Keratinocyte (primary cell): Measurements from ENCODE around the gene MSI2. TPM values are rescaled to one million over a fixed set of nuclear protein-coding genes. Genes with fewer than 3 reads are reported as not detected.

Experiments used
- DNase-seq: peaks from one replicate; pipeline ENCODE4 v3.0.0-alpha.2; 2011; ENCODE audit warnings: low read depth, missing footprints, low spot score
- FAIRE-seq: peaks from 2 replicates; lab custom pipeline; 2011; peaks lifted over from hg19 to GRCh38; lab: Jason Lieb, UNC
- H2AFZ ChIP-seq: 2 replicates; pipeline ENCODE4 v1.6.0; 2012; ENCODE audit warnings: low read length, control low read depth, inconsistent platforms; ENCODE audit not compliant: control insufficient read depth
- H3K27ac ChIP-seq: 2 replicates; pipeline ENCODE4 v1.5.1; 2011; ENCODE audit warnings: low read length; ENCODE audit not compliant: control insufficient read depth, insufficient read depth
- H3K27me3 ChIP-seq: 3 replicates; pipeline ENCODE4 v1.6.0; 2011; ENCODE audit warnings: low read length; ENCODE audit not compliant: control insufficient read depth, insufficient read depth; ENCODE audit errors: extremely low read depth
- H3K36me3 ChIP-seq, 2 experiments: 2 replicates in 1 of 2; 3 replicates in 1 of 2; pipeline ENCODE4 v1.5.1; 2011; ENCODE audit warnings: low read length in 2 of 2, mild to moderate bottlenecking in 1 of 2; ENCODE audit not compliant: control insufficient read depth in 2 of 2, insufficient read depth in 2 of 2; ENCODE audit errors: extremely low read depth in 1 of 2
- H3K4me1 ChIP-seq: 3 replicates; pipeline ENCODE4 v1.5.1; 2011; ENCODE audit warnings: low read length; ENCODE audit not compliant: control insufficient read depth, insufficient read depth; ENCODE audit errors: extremely low read depth
- H3K4me2 ChIP-seq: 3 replicates; pipeline ENCODE4 v1.6.0; 2011; ENCODE audit warnings: low read depth, low read length; ENCODE audit not compliant: control insufficient read depth, insufficient read depth; ENCODE audit errors: extremely low read depth
- H3K4me3 ChIP-seq, 3 experiments: fragments of 200-600 bp in 1 of 3; sonication (generic) in 1 of 3; 2 replicates in 2 of 3; 3 replicates in 1 of 3; pipeline ENCODE4 v1.5.1; 2011 to 2016; ENCODE audit warnings: low read length in 3 of 3, mild to moderate bottlenecking in 3 of 3, control low read depth in 2 of 3, inconsistent platforms in 1 of 3, low read depth in 1 of 3, mixed read lengths in 1 of 3, mixed run types in 1 of 3, moderate library complexity in 1 of 3; ENCODE audit not compliant: control insufficient read depth in 2 of 3, insufficient read depth in 2 of 3; ENCODE audit errors: extremely low read depth in 1 of 3
- H3K79me2 ChIP-seq: 2 replicates; pipeline ENCODE4 v1.6.0; 2012; ENCODE audit warnings: low read length; ENCODE audit not compliant: control insufficient read depth, insufficient read depth
- H3K9ac ChIP-seq: 3 replicates; pipeline ENCODE4 v1.6.0; 2011; ENCODE audit warnings: low read length; ENCODE audit not compliant: control insufficient read depth, insufficient read depth; ENCODE audit errors: extremely low read depth
- H3K9me1 ChIP-seq: 3 replicates; pipeline ENCODE4 v1.6.0; 2011; ENCODE audit warnings: low read length; ENCODE audit not compliant: control insufficient read depth, insufficient read depth; ENCODE audit errors: extremely low read depth
- H3K9me3 ChIP-seq: 2 replicates; pipeline ENCODE4 v1.5.1; 2012; ENCODE audit warnings: low read depth, low read length; ENCODE audit not compliant: control insufficient read depth
- H4K20me1 ChIP-seq: 3 replicates; pipeline ENCODE4 v1.6.0; 2011; ENCODE audit warnings: low read length; ENCODE audit not compliant: control insufficient read depth, insufficient read depth; ENCODE audit errors: extremely low read depth
- EZH2 ChIP-seq: IDR thresholded peaks from one replicate; pipeline ENCODE4 v1.6.1; 2012; ENCODE audit warnings: inconsistent platforms, mild to moderate bottlenecking, low read length, moderate library complexity
- dilution Hi-C: fragments of 300-500 bp; cut with MboI; formaldehyde crosslinking; loops from one replicate; pipeline ENCODE4 v1.7.0; 2020; ENCODE audit warnings: low sequenced_read_pairs; ENCODE audit not compliant: extremely low pct_ligation_motif_present
- polyA plus RNA-seq, 5 experiments: library from polyadenylated mRNA; depleted of rRNA in 3 of 5; stranded (reverse) in 3 of 5; stranded (forward) in 1 of 5; unstranded in 1 of 5; fragments of >200 nt; gene quantifications; 1 replicate in 1 of 5; 2 replicates in 3 of 5; 3 replicates in 1 of 5; pipeline versions ENCODE4 v1.2.1 to v1.2.3, GENCODE V29; 2011 to 2012; ENCODE audit warnings: missing spikeins in 2 of 5, low read depth in 1 of 5, low replicate concordance in 1 of 5
- TF ChIP-seq, protein P1 (sequence below), 3 experiments: IDR thresholded peaks in 1 of 3; conservative IDR thresholded peaks in 1 of 3; optimal IDR thresholded peaks in 1 of 3; 2 replicates in 2 of 3; 3 replicates in 1 of 3; pipeline versions ENCODE3 to v1.5.1; 2011; ENCODE audit warnings: low read length in 3 of 3, mild to moderate bottlenecking in 3 of 3, moderate library complexity in 2 of 3, control low read depth in 1 of 3, inconsistent platforms in 1 of 3; ENCODE audit not compliant: insufficient read depth in 2 of 3; ENCODE audit errors: extremely low read depth in 1 of 3

Gene MSI2
- polyA plus RNA-seq, 1 donor (not counting 4 experiments of a cell fraction or from before 2014, with no cell fraction given): 22.3 TPM

DNA sequence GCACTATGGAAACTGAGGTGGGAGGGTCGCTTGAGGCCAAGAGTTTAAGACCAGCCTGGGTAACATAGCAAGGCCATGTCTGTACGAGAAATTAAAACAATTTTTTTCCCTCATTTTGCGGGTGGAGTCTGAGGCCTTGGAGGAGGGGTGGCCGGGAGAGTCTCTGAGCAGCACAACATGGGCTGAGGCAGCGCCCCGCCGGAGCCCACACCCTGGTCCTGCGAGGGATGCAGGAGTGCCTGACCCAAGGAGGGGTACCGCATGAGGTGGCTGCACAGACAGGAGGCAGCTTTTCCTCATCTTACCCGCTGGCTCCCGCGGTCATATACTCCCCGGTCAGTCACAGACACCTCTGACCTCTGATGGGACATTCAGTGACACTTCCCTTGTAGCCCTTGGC lies 67.7 kb downstream of the MSI2 start:
- H3K27ac ChIP-seq: no peak overlapping the region
- no peak overlapping the region for H3K9ac ChIP-seq
- no peak overlapping the region for H2AFZ ChIP-seq
- H3K4me3 ChIP-seq: no peak overlapping the region
- no peak for FAIRE-seq
- no peaks in the 10 kb centered on the region for H3K27me3 ChIP-seq
- no peaks in the 10 kb centered on the region for H3K9me1 ChIP-seq
- dilution Hi-C loops: no loop called here
- no peak for TF ChIP-seq EZH2
- TF ChIP-seq, protein P1, sequence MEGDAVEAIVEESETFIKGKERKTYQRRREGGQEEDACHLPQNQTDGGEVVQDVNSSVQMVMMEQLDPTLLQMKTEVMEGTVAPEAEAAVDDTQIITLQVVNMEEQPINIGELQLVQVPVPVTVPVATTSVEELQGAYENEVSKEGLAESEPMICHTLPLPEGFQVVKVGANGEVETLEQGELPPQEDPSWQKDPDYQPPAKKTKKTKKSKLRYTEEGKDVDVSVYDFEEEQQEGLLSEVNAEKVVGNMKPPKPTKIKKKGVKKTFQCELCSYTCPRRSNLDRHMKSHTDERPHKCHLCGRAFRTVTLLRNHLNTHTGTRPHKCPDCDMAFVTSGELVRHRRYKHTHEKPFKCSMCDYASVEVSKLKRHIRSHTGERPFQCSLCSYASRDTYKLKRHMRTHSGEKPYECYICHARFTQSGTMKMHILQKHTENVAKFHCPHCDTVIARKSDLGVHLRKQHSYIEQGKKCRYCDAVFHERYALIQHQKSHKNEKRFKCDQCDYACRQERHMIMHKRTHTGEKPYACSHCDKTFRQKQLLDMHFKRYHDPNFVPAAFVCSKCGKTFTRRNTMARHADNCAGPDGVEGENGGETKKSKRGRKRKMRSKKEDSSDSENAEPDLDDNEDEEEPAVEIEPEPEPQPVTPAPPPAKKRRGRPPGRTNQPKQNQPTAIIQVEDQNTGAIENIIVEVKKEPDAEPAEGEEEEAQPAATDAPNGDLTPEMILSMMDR (optimal IDR thresholded peaks at IDR 0.05 in 1 of 3, IDR thresholded peaks at IDR 0.05 in 1 of 3, conservative IDR thresholded peaks at IDR 0.05 in 1 of 3; ENCODE audit: extremely low read depth in 1 of 3, insufficient read depth in 2 of 3, low read length in 3 of 3): no peak
- peaks cover 0 to 5% of the 10 kb centered on the region in 2 experiments for H3K36me3 ChIP-seq
- no peak overlapping the region for H3K4me2 ChIP-seq
- no peaks in the 10 kb centered on the region for H3K79me2 ChIP-seq
- H3K4me1 ChIP-seq: no peaks in the 10 kb centered on the region
- H3K9me3 ChIP-seq: no peaks in the 10 kb centered on the region
- H4K20me1 ChIP-seq: no peaks in the 10 kb centered on the region
- DNase-seq: no peak

GRCh38 chr17:57324631-57325030 lies 68.3 kb downstream of the MSI2 start:
- Histone ChIP-seq H2AFZ (no peak overlapping the region), H3K4me2 (no peak overlapping the region), H3K4me3 (no peak overlapping the region), H3K27ac (no peak overlapping the region), H3K79me2 (no peaks in the 10 kb centered on the region), H3K27me3 (no peaks in the 10 kb centered on the region), H3K4me1 (no peaks in the 10 kb centered on the region), H3K9me3 (no peaks in the 10 kb centered on the region), H3K9me1 (no peaks in the 10 kb centered on the region), H3K36me3 (peaks cover 0 to 5% of the 10 kb centered on the region in 2 experiments), H4K20me1 (no peaks in the 10 kb centered on the region), H3K9ac (no peak overlapping the region)
- FAIRE-seq (no peak), DNase-seq (no peak)
- dilution Hi-C loops: no loop called here
- TF ChIP-seq, protein P1 (optimal IDR thresholded peaks at IDR 0.05 in 1 of 3, IDR thresholded peaks at IDR 0.05 in 1 of 3, conservative IDR thresholded peaks at IDR 0.05 in 1 of 3; ENCODE audit: extremely low read depth in 1 of 3, insufficient read depth in 2 of 3, low read length in 3 of 3): no peak
- no peak for TF ChIP-seq EZH2
